DND-41 (cell line): ENCODE results near the gene SLC13A3.

Source experiments
- ATAC-seq: fragments of 200-7000 bp; cut with Tn5 transposase; 3 replicates; pipeline ENCODE4 v1.9.1; 2021; ENCODE audit warnings: low read depth; ENCODE audit not compliant: insufficient read depth
- DNase-seq: peaks from one replicate; pipeline ENCODE4 v3.0.0-alpha.2; 2020
- H2AFZ ChIP-seq: 2 replicates; pipeline ENCODE4 v1.6.0; 2012; ENCODE audit warnings: low read depth, low read length
- H3K27ac ChIP-seq: 2 replicates; pipeline ENCODE4 v1.5.1; 2012; ENCODE audit warnings: low read length, inconsistent platforms
- H3K27me3 ChIP-seq: fragments of 200-600 bp; sonication (generic); 2 replicates; pipeline ENCODE4 v1.6.0; 2012; ENCODE audit warnings: low read length, mild to moderate bottlenecking, inconsistent platforms; ENCODE audit not compliant: insufficient read depth, poor library complexity
- H3K36me3 ChIP-seq: 2 replicates; pipeline ENCODE4 v1.5.1; 2012; ENCODE audit warnings: low read length, inconsistent platforms; ENCODE audit not compliant: insufficient read depth
- H3K4me1 ChIP-seq: 2 replicates; pipeline ENCODE4 v1.5.1; 2012; ENCODE audit warnings: mild to moderate bottlenecking, low read length; ENCODE audit not compliant: insufficient read depth
- H3K4me2 ChIP-seq: 2 replicates; pipeline ENCODE4 v1.6.0; 2012; ENCODE audit warnings: mild to moderate bottlenecking, moderate library complexity, low read length, inconsistent platforms; ENCODE audit not compliant: insufficient read depth
- H3K4me3 ChIP-seq, 2 experiments: fragments of 200-600 bp in 1 of 2; shearing (Covaris generic) in 1 of 2; 2 replicates each; pipeline ENCODE4 v1.5.1; 2012 to 2016; ENCODE audit warnings: inconsistent platforms in 2 of 2, low read length in 2 of 2, mild to moderate bottlenecking in 2 of 2, low read depth in 1 of 2, moderate library complexity in 1 of 2
- H3K79me2 ChIP-seq: 2 replicates; pipeline ENCODE4 v1.6.0; 2012; ENCODE audit warnings: low read length, inconsistent platforms; ENCODE audit not compliant: insufficient read depth
- H3K9ac ChIP-seq: 2 replicates; pipeline ENCODE4 v1.6.0; 2012; ENCODE audit warnings: low read depth, mild to moderate bottlenecking, inconsistent platforms, low read length, moderate library complexity
- H3K9me3 ChIP-seq: 2 replicates; pipeline ENCODE4 v1.5.1; 2012; ENCODE audit warnings: low read length, moderate library complexity, mild to moderate bottlenecking, inconsistent platforms; ENCODE audit not compliant: insufficient read depth, severe bottlenecking
- H4K20me1 ChIP-seq: 2 replicates; pipeline ENCODE4 v1.6.0; 2012; ENCODE audit warnings: low read length; ENCODE audit not compliant: insufficient read depth
- EZH2 ChIP-seq: IDR thresholded peaks from 3 replicates; pipeline ENCODE4 v1.6.1; 2012; ENCODE audit warnings: borderline replicate concordance, low read depth, mild to moderate bottlenecking, moderate library complexity, low read length, inconsistent platforms; ENCODE audit not compliant: severe bottlenecking
- TF ChIP-seq, protein P1 (sequence below): IDR thresholded peaks from 2 replicates; pipeline ENCODE4 v1.5.1; 2012; ENCODE audit warnings: borderline replicate concordance, low read length, moderate library complexity, mild to moderate bottlenecking; ENCODE audit not compliant: poor library complexity, severe bottlenecking; ENCODE audit errors: extremely low read depth

SLC13A3 gene

DNA sequence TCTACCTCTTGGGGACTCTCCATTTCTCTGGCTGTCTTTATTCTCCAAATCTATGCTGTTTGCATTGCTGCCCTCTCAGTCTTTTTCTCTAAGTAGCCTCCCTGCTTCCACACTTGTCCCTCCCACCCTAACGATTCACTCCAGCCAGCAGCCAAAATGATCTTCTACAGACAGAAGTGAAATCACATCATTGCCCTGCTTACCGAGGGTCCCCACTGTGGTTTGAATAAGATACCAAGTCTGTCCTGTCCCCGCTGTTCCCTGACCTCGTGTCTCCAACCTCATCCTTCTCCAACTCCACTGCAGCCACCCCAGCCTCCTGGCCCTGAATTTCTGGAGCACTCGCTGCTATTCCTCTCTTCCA, 89.3 kb downstream of the SLC13A3 start:
- no peaks in the 10 kb centered on the region for H4K20me1 ChIP-seq
- no peak for DNase-seq
- no peaks in the 10 kb centered on the region for H3K27me3 ChIP-seq
- H3K4me2 ChIP-seq: no peak overlapping the region
- no peak overlapping the region for H3K4me3 ChIP-seq
- ATAC-seq: no peak
- no peak overlapping the region for H3K27ac ChIP-seq
- H3K36me3 ChIP-seq: no peaks in the 10 kb centered on the region
- TF ChIP-seq, protein P1, sequence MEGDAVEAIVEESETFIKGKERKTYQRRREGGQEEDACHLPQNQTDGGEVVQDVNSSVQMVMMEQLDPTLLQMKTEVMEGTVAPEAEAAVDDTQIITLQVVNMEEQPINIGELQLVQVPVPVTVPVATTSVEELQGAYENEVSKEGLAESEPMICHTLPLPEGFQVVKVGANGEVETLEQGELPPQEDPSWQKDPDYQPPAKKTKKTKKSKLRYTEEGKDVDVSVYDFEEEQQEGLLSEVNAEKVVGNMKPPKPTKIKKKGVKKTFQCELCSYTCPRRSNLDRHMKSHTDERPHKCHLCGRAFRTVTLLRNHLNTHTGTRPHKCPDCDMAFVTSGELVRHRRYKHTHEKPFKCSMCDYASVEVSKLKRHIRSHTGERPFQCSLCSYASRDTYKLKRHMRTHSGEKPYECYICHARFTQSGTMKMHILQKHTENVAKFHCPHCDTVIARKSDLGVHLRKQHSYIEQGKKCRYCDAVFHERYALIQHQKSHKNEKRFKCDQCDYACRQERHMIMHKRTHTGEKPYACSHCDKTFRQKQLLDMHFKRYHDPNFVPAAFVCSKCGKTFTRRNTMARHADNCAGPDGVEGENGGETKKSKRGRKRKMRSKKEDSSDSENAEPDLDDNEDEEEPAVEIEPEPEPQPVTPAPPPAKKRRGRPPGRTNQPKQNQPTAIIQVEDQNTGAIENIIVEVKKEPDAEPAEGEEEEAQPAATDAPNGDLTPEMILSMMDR: no peak
- TF ChIP-seq EZH2: no peak
- H3K79me2 ChIP-seq: no peaks in the 10 kb centered on the region
- H3K4me1 ChIP-seq: no peaks in the 10 kb centered on the region
- peak overlapping the region; percentile 43 for H2AFZ ChIP-seq
- H3K9ac ChIP-seq: no peak overlapping the region
- H3K9me3 ChIP-seq: no peaks in the 10 kb centered on the region

DNA sequence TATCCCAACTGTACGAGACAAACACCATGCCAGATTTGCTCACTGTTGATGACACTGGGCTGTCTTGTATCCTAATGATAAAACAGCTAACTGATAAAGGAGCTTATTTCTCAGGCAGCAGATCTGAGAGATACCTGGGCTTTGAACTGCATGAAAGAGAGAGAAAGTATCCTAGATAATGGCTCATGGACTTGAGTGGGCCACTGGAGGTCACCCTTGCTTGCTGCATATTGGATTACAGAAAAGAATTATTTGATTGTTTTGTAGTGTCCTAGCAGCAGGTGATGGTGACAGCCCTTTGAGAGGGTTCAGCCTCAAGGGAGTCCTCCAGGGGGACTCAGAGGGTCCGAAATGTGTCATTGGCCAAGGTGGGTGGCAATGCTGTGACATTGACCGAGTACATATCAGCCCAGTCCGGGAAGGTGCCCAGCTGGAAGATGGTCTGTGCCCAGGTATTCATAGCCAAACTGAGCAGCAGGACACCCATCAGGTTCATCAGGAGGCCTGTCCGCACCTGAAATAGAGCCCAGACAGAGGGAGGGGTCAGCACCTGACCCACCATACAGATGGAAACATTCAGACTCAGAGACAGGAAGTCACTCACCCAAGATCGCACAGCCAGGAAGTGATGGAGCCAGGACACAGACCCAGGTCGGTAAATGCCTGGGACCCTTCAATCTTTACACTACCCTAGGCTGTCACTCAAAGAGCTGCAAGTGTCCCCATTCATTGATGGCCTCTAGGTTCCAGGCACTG, 91.4 kb downstream of the SLC13A3 start:
- no peaks in the 10 kb centered on the region for H3K4me1 ChIP-seq
- no peak overlapping the region for H3K27ac ChIP-seq
- no peak overlapping the region for H3K4me3 ChIP-seq
- no peaks in the 10 kb centered on the region for H3K36me3 ChIP-seq
- no peak for DNase-seq
- ATAC-seq: no peak
- no peak overlapping the region for H3K9ac ChIP-seq
- no peaks in the 10 kb centered on the region for H3K79me2 ChIP-seq
- no peaks in the 10 kb centered on the region for H3K9me3 ChIP-seq
- H3K27me3 ChIP-seq: peaks cover 4% of the 10 kb centered on the region
- no peak overlapping the region for H2AFZ ChIP-seq
- no peak overlapping the region for H3K4me2 ChIP-seq
- H4K20me1 ChIP-seq: no peaks in the 10 kb centered on the region
- TF ChIP-seq, protein P1: no peak
- no peak for TF ChIP-seq EZH2

DNA sequence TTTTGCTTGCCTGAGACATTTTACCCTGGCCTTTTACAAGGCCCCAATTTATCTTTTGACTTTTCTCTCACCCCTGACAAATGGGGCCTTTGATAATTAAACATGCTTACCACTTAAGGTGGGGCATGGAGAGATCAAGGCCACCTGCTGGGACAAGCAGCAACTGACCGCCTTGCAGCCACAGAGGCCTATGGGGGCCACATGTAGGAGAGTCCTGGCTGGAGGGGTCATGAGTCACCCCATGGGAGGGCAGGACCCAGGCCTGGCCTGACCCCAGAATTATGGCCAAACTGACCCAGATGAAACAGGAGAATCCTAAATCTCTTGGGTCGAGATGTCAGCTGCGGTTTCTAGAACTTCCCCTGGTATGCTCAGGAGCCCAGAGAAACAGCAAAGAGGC, 92.3 kb downstream of the SLC13A3 start:
- no peak for TF ChIP-seq EZH2
- TF ChIP-seq, protein P1: no peak
- Histone ChIP-seq H3K27ac (no peak overlapping the region), H3K4me3 (no peak overlapping the region), H3K79me2 (no peaks in the 10 kb centered on the region), H3K4me2 (no peak overlapping the region), H3K9ac (no peak overlapping the region), H3K4me1 (no peaks in the 10 kb centered on the region), H3K36me3 (no peaks in the 10 kb centered on the region), H3K9me3 (no peaks in the 10 kb centered on the region), H4K20me1 (no peaks in the 10 kb centered on the region), H2AFZ (no peak overlapping the region), H3K27me3 (peaks cover 4% of the 10 kb centered on the region)
- DNase-seq (no peak), ATAC-seq (no peak)
